Fibroblast of skin of right quadriceps (primary cell): Measurements from ENCODE around the gene NAALADL1.
A peak's percentile ranks its signal among the peaks of the same experiment; 100 is the strongest.

Experiments used
- DNase-seq: peaks from one replicate; pipeline ENCODE4 v3.0.0-alpha.2; 2013

Gene NAALADL1

DNA sequence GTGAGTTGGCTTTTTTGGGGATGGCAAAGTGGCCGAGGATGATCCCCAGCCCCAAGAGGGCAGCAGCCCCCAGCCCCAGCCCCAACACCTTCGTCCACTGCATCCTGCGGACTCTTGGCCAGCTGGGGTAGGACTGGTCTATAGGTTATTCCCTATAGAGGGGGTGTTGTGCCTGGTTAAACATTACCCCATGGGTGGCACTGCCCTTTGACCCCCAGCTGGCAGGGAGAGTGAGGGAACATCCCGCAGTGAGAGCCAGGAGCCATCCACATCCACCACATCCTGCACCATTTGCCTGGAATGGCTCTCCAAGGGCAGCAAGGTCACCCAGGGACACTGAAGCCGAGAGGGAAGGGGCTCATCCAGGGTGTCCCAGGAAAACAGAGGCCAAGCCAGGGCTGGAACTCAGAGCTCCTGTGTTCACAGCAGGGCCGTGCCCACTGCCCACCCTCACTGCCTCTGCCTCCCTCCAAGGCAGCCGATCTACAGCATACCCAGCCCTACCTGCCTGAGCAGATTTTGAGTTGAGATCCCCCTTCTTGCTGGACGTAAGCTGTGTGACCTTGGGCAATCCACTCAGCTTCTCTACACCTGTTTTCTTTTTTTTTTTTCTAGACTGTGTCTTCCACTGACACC, at the start of gene NAALADL1:
Gene NAALADL1, minus strand, starts transcription at position 135 of the 636 bp plus-strand sequence. Its CDS starts 32 bp downstream, at position 103.
- no peak for DNase-seq

DNA sequence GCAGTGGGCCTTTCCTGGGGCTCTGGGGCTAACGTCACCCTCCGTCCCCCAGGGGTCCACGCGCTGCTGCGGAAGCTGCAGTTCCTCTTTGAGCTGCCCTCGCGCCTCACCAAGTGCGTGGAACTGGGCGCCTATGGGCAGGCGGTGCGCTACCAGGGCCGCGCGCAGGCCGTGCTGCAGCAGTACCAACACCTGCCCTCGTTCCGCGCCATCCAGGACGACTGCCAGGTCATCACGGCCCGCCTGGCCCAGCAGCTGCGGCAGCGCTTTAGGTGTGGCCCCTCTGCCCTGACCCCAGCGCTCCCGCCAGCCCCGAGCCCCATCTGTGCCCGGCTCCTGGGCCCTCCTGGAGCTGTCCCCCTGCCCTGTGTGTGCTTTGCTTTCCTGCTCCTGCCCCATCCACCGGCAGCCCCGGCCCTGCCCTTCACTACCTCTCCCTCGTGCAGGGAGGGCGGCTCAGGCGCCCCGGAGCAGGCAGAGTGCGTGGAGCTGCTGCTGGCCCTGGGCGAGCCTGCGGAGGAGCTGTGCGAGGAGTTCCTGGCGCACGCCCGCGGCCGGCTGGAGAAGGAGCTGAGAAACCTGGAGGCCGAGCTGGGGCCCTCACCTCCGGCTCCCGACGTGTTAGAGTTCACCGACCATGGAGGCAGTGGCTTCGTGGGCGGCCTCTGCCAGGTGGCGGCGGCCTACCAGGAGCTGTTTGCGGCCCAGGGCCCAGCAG, 49.6 kb upstream of the NAALADL1 start:
- no peak for DNase-seq

DNA sequence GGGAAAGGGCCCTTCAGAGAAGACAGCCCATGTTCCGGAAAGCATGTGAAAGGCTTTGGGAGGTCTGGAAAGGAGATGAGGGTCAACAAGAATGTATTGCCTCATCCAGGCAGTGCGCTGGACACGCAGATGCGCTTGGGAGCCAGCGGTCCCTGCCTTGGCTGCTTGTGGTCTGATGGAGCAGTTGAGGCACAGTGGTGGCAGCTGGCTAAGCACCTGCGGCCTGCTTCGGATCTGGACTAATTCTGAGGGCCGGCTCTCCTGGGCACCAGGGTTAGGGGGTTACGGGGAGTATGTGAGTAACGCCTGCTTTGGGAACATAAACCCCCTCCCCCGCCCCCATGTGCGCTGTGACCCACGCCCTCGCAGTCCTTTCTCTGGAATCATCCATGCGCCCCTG, 48.7 kb upstream of the NAALADL1 start:
- no peak for DNase-seq

GRCh38 chr11:65104628-65105027, 46.3 kb upstream of the NAALADL1 start:
- DNase-seq = no peak

DNA sequence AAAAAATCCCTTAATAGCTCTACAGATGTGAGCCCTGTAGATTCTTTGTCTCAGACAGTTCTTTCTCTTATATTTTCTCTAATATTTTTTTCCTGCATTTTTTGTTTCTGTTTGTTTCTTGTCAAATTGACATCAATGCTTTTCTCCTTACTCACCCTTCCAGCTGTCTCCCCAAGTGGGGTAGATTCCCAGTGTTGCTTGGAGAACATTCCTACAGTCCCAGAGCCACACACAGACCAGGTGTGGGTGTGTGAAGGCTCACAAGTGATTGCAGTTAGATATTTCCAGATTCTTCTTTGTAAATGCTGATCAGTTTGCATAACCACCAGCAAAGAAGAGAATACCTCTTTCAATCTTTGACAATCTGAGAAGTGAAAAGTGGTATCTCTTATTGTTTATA, 45.1 kb upstream of the NAALADL1 start:
- no peak for DNase-seq

DNA sequence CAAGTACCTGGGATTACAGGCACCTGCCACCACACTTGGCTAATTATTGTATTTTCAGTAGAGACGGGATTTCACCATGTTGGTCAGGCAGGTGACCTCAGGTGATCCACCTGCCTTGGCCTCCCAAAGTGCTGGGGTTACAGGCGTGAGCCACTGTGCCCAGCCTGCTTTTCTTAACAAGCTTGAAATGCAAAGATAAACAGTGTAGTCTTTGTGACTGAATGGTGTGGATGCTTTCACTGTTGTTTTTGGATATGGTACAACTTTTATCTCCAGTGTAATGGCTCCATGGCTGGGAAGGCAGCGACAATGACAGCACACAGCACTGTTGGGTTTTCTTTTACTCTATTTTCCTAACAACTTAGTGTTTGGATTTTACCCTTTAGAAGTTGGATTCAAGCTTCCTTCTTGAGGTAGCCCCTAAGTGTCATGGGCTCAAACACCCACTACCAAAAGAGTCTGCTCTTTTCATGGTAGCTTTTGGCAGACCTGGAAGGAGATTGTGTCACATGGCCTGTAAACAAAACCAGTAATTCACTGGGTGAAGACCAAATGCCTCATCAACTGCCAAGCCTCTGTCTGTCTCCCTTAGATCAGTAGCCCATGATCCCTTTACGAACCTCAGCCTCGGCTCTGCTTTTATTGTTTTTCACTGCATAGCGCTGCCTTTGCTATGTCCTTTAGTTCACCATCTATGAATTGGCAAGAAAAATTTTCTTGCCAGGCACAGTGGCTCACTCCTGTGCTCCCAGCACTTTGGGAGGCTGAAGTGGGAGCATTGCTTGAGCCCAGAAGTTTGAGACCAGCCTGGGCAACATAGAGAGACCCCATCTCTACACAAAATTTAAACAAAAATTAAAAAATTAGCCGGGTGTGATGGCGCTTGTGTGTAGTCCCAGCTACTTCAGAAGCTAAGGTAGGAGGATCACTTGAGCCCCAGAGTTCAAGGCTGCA, 44.1 kb upstream of the NAALADL1 start:
- no peak for DNase-seq

GRCh38 chr11:65100674-65101350, 42.5 kb upstream of the NAALADL1 start:
- no peak for DNase-seq

GRCh38 chr11:65096926-65097325, 38.6 kb upstream of the NAALADL1 start:
- no peak for DNase-seq

DNA sequence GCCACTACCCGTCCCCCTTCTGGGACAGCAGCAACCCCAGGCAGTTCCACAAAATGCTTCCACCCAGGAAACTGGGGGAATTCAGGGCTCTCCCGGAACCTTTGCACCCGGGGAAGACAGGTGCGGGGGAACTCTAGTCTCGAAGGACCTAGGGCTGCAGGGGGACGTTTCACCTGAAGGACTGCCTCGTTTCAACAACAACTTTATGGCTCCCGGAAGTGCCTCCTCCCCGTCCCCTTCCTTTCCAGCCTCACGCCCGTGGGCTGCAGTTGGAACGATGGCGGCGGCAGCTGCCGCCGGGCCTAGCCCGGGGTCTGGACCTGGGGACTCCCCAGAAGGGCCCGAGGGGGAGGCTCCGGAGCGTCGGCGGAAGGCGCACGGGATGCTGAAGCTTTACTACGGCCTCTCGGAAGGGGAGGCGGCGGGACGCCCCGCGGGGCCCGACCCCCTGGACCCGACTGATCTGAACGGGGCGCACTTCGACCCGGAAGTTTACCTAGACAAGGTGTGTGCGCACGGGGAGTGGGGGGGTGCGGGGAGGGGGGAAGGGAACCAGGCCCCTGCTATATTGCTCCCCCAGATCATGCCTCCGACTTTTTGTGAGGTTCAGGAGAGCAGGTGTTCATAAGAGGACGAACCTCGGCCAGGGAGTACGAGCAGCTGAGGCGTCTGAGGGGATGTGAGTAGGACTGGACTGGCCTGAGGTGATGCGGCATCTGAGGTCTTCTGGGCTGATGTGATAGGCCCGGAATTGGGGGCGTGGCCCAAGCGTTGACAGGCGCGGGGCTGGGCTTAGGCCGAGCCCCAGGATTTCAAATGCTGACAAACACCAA, 37.8 kb upstream of the NAALADL1 start, which contains the start of gene VPS51:
Gene VPS51, plus strand, starts transcription at position 241 of the 833 bp plus-strand sequence. Its CDS starts 37 bp downstream, at position 278.
- DNase-seq = peak; percentile 91

DNA sequence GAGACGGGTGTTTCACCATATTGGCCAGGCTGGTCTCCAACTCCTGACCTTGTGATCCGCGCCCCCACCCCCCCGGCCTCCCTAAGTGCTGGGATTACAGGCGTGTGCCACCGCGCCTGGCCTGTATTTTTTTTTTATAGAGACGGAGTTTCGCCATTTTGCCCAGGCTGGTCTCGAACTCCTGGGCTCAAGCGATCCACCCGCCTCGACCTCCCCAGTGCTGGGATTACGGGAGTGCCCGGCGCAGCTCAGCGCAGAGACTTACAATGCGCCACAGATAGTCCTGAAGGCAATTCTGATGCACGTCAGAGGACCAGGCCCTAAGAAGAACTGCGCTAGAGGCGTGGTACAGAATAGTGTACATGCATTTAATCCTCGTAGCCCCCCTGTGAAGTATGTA, 37.1 kb upstream of the NAALADL1 start:
- no peak for DNase-seq

- no peak for DNase-seq
Measured at GRCh38 chr11:65090628-65091027, 32.3 kb upstream of the NAALADL1 start.

GRCh38 chr11:65089621-65090020, 31.3 kb upstream of the NAALADL1 start:
- no peak for DNase-seq

- DNase-seq = no peak
Measured at GRCh38 chr11:65087827-65088226, 29.5 kb upstream of the NAALADL1 start.

DNA sequence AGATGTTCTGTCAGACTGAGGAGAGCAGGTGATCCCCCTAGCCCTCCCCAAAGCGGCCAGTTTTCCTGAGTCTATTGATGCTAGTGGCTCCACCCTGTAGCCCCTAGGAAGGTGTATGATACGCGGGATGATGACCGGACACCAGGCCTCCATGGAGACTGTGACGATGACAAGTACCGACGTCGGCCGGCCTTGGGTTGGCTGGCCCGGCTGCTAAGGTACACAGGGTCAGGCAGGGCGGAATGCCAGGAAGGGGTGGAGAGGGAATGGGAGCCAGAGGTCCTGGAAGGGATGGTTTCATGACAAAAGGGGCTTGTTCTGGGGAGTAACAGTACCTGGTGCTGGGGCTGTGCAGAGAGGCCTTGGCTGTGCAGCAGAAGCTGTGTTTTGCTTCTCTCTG, 28.9 kb upstream of the NAALADL1 start:
- no peak for DNase-seq

DNA sequence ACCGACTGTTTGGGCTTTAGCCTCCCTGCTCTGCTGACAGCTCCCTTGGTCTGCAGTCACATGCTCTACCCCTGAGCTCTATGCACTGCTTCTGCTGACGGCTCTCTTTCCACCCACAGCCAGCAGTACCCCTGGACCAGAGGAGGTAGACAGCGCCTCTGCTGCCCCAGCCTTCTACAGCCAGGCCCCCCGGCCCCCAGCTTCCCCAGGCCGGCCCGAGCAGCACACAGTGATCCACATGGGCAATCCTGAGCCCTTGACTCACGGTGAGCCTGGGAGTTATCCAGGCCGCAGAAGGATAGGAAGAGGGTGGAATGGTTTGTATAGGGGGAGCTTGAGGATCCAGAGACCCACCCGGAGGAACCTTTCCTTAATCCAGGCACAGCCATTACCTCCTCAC, 28.5 kb upstream of the NAALADL1 start:
- no peak for DNase-seq

GRCh38 chr11:65085446-65085845, 27.1 kb upstream of the NAALADL1 start:
- no peak for DNase-seq

GRCh38 chr11:65084598-65085375, 26.4 kb upstream of the NAALADL1 start:
- no peak for DNase-seq

DNA sequence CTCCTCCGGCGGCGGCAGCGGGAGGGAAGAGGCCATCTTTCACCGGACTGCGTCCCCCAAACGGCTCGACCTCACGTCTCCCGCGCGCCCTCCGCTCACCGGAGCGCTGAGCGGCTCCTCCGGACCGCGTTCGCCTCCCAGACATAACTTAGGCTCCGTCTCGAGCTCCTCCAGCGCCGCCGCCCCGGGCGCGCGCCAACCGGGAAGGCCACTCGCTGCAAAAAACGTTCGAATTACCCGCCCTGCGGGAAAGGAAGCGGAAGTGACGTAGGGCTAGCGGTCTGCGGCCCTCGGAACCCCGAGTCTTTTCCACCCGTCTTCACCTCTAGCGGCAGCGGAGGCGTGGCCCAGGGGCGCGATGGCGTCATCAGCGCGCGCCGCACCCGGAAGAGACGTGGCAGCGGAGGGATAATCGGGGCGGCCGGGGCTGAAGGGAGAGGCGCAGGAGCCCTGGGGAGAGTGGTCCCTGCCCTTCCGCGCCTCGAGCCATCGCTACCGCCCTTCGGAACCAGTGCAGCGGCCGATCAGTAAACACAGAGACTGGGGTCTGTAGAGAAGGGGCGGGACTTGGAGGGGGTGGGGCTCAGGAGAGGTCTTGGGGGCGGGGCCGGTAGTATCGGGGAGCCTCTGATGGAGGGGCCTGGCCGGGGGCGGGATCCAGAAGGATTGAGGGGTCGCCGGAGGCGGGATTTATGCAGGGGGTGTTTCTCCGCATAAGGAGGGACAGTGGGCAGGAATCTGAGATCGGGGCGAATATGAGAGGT, 25.7 kb upstream of the NAALADL1 start, which contains the start of the genes CDCA5 and ZFPL1:
Gene CDCA5, minus strand, starts transcription at position 207 of the 764 bp plus-strand sequence. Its CDS starts 62 bp downstream, at position 145.
Gene ZFPL1, plus strand, starts transcription at position 389 of the 764 bp plus-strand sequence. CDS start 477 bp downstream, outside the sequence.
- DNase-seq = peak; percentile 97

GRCh38 chr11:65083134-65083833, 24.9 kb upstream of the NAALADL1 start:
- no peak for DNase-seq
